EL (cell line): ENCODE data around the gene ZC2HC1B.
"Not testable (repeated sequence)": the region's sequence is repeated elsewhere in the genome, so short reads cannot be mapped to it uniquely, and the experiment has no call there.

Experiments used
- DNase-seq: peaks from one replicate; pipeline ENCODE4 v3.0.0-alpha.2; 2016

Gene ZC2HC1B, protein sequence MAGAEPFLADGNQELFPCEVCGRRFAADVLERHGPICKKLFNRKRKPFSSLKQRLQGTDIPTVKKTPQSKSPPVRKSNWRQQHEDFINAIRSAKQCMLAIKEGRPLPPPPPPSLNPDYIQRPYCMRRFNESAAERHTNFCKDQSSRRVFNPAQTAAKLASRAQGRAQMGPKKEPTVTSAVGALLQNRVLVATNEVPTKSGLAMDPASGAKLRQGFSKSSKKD

GRCh38 chr6:143864234-143864633, at the start of gene ZC2HC1B:
TSS of gene ZC2HC1B (plus strand) at chr6:143864474. CDS start at chr6:143864540, 66 bp downstream.
- no peak for DNase-seq

- no peak for DNase-seq
These were observed 46.7 kb upstream of the ZC2HC1B start for GRCh38 chr6:143817621-143818020.

GRCh38 chr6:143821359-143821758, 42.9 kb upstream of the ZC2HC1B start:
- DNase-seq: no peak

DNA sequence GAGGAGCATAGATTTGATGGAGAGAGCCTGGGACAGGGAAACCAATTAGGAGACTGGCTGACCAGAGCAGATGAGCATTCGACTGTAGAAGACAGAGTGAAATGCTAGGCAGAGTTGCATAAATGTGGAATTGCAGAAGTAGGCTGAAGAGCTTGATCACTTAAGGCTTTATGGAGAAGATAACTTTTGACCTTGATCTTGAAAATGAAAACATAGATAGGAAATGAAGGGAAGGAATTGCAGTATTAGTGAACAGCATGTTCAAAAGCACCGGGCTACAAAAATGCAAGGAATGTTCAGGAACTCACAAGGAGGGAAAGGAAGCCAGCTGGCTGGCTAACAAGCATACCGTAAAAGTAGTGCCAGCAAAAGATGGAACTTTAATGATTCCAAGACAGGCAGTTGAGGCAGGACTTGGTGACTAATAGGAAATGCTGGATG, 41.7 kb upstream of the ZC2HC1B start:
- peak; percentile 61 for DNase-seq

GRCh38 chr6:143823548-143823947, 40.7 kb upstream of the ZC2HC1B start:
- DNase-seq: no peak

- no peak for DNase-seq
These were observed 35.7 kb upstream of the ZC2HC1B start for GRCh38 chr6:143828572-143828971.

DNA sequence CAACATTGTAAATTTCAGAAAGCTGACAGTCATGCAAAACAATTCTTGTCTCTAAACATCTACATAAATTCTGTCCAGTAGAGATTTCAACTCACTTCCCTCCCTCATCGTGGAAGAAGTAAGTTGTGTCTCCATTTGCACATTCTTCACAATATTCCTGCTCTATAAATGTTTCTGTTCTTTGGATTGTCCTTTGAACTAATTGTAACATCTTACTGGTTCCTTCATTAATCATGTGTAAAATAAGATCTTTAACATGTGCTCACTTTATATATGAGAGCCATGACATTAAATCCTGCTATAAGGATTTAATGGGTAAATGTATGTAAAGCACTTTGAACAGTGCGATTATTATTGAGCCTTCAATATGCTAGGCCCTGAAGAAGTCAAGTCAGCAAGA, 28.1 kb upstream of the ZC2HC1B start:
- no peak for DNase-seq

GRCh38 chr6:143838395-143838794, 25.9 kb upstream of the ZC2HC1B start:
- no peak for DNase-seq

- DNase-seq: no peak
These were observed 25.1 kb upstream of the ZC2HC1B start for GRCh38 chr6:143839196-143839595.

GRCh38 chr6:143840595-143841265, 23.5 kb upstream of the ZC2HC1B start:
- no peak for DNase-seq

GRCh38 chr6:143842461-143842901, 21.8 kb upstream of the ZC2HC1B start:
- DNase-seq: no peak

GRCh38 chr6:143842902-143843676, 21.2 kb upstream of the ZC2HC1B start, which contains the start of gene LTV1:
TSS of gene LTV1 (plus strand) at chr6:143843338. CDS start at chr6:143843478, 140 bp downstream.
- peak; percentile 97 for DNase-seq

DNA sequence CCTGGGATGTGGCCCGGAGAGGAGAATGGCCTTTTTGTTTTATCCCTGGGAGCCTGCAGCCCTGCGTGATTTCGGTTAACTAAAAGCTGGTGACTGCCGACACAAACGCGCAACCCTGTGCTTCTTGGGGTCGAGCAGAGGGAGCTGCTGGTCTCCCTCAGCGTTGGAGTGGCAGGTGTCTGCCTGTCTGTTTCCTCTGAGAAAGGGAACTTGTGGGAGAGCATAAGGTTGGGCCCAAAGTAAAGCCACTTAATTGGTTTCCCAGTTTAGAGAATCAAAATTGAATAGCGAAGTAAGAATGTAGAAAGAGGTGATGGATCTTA, 20.6 kb upstream of the ZC2HC1B start:
- no peak for DNase-seq

- DNase-seq: peak; percentile 3
These were observed 20.3 kb upstream of the ZC2HC1B start for GRCh38 chr6:143844006-143844405.

DNA sequence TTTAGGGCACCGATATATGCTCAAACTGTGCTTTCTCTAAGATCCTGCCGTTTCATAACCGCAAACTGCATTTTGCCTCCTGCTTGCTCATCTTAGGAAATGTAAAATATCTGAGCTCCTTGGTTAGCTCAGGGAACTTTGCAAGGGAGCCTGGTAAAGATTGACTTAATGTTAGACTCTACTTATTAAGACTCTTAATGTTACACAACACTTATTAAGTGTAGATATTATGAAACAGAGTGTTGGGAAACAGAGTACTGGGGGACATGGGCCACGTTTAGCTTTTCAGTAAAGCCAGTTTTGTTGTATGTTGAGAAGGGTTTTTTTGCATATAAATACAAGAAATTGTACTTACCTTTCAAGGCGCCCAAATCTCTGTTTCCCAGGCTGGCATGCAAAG, 19.2 kb upstream of the ZC2HC1B start:
- DNase-seq: no peak

GRCh38 chr6:143851706-143852105, 12.6 kb upstream of the ZC2HC1B start:
- DNase-seq: not testable (repeated sequence)

DNA sequence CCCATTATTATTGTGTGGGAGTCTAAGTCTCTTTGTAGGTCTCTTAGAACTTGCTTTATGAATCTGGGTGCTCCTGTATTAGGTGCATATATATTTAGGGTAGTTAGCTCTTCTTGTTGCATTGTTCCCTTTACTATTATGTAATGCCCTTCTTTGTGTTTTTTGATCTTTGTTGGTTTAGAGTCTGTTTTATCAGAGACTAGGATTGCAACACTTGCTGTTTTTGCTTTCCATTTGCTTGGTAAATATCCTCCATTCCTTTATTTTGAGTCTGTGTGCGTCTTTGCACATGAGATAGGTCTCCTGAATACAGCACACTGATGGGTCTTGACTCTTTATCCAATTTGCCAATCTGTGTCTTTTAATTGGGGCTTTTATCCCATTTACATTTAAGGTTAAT, 9.2 kb upstream of the ZC2HC1B start:
- not testable (repeated sequence) for DNase-seq

DNA sequence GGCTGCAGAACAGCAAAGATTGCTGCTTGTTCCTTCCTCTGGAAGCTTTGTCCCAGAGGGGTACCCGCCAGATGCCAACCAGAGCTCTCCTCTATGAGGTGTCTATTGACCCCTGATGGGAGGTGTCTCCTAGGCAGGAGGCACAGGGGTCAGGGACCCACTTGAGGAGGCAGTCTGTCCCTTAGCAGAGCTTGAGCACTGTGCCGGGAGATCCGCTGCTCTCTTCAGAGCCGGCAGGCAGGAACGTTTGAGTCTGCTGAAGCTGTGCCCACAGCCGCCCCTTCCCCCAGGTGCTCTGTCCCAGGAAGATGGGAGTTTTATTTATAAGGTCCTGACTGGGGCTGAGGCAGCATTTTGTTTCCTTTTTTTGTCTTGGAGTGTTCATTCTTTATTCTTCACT, 7.5 kb upstream of the ZC2HC1B start:
- not testable (repeated sequence) for DNase-seq

DNA sequence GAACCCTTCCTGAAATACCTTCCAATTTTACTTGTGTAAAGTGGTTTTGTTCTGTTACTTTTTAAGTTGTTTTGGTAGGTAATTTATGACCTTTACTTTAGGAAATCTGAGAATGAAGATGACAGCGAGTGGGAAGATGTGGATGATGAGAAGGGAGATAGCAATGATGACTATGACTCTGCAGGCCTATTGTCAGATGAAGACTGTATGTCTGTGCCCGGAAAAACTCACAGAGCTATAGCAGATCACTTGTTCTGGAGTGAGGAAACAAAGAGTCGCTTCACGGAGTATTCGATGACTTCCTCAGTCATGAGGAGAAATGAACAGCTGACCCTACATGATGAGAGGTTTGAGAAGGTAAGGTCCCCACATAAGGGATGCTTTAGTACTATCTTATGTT, 6.6 kb upstream of the ZC2HC1B start:
- no peak for DNase-seq

DNA sequence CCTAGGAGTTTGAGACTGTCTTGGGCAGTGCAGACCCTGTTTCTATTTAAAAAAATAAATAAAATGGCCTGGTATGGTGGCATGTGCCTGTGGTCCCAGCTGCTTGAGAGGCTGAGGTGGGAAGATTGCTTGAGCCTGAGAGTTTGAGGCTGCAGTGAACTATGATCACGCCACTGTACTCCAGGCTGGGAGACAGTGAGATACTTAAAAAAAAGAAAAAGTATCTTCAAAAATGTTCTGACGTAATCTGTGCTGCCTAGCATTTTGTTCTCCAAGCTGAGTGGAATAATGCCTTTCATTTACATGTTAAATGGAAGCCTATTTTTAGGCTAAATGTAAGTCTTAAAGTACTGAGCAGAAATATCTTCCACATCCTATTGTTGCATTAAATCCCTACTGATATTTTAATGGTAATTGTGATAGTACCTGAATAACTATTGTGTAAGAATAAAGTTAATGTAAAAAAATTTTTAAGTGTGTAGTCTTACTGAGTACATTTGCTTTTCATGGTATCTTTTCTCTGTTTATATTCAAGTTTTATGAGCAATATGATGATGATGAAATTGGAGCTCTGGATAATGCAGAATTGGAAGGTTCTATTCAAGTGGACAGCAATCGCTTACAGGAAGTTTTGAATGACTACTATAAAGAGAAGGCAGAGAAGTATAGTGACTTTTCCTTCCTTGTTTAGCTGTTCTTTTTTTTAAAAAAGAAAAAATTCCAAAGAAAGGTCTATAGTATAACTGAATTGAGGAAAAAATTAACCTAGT, 4.2 kb upstream of the ZC2HC1B start:
- no peak for DNase-seq

DNA sequence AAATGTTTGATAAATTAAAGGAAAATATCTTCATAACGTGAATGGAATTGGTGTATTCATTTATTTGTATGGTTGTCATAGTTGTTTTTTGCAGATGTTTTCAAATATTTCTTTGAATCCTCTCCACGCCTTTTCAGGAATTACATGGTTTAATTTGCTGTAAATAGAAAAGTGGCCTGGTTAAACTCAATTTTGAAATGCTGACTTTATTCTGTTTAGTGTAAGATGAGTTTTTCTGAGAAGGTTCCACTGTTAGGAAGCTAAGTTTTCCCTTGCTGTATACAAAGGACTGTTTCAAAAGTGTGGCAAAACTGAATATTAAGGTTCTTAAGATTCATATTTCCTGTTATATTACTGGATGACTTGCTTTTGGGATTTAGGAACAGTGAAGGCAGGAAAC, 503 bp upstream of the ZC2HC1B start:
- DNase-seq: no peak

- peak; percentile 3 for DNase-seq
These were observed 3.0 kb downstream of the ZC2HC1B start for GRCh38 chr6:143867236-143867635.

GRCh38 chr6:143868808-143869207, 4.5 kb downstream of the ZC2HC1B start:
- DNase-seq: not testable (repeated sequence)
